Hepatocyte (in vitro differentiated cells): ENCODE measurements around the gene PPP6R2. TPM values are rescaled to one million over a fixed set of nuclear protein-coding genes. Genes with fewer than 3 reads are reported as not detected.

ENCODE experiments used
- DNase-seq: peaks from one replicate; pipeline ENCODE4 v3.0.0-alpha.2; 2016; ENCODE audit warnings: low spot score
- H2AFZ ChIP-seq: fragments of 200-600 bp; sonication (generic); 2 replicates; pipeline ENCODE4 v1.6.0; 2016; ENCODE audit warnings: antibody characterized with exemption, mild to moderate bottlenecking
- H3K27ac ChIP-seq: fragments of 200-600 bp; sonication (generic); 2 replicates; pipeline ENCODE4 v1.5.1; 2016; ENCODE audit warnings: mild to moderate bottlenecking
- H3K27me3 ChIP-seq: fragments of 200-600 bp; sonication (generic); 2 replicates; pipeline ENCODE4 v1.6.1; 2016
- H3K36me3 ChIP-seq: fragments of 200-600 bp; sonication (generic); replicated peaks from 2 replicates; pipeline ENCODE4 v1.5.1; 2016; ENCODE audit warnings: low read depth; ENCODE audit not compliant: insufficient read depth
- H3K4me1 ChIP-seq: fragments of 200-600 bp; sonication (generic); 2 replicates; pipeline ENCODE4 v1.5.1; 2016; ENCODE audit warnings: mild to moderate bottlenecking, moderate library complexity; ENCODE audit not compliant: insufficient read depth
- H3K4me2 ChIP-seq: fragments of 200-600 bp; sonication (generic); 2 replicates; pipeline ENCODE4 v1.6.0; 2016
- H3K4me3 ChIP-seq: fragments of 200-600 bp; sonication (generic); 2 replicates; pipeline ENCODE4 v1.5.1; 2016; ENCODE audit warnings: mild to moderate bottlenecking
- H3K79me2 ChIP-seq: fragments of 200-600 bp; sonication (generic); 2 replicates; pipeline ENCODE4 v1.6.0; 2017; ENCODE audit warnings: mild to moderate bottlenecking
- H3K9me2 ChIP-seq: fragments of 200-600 bp; sonication (generic); replicated peaks from 2 replicates; pipeline ENCODE4 v1.6.0; 2017; ENCODE audit warnings: mild to moderate bottlenecking; ENCODE audit not compliant: insufficient read depth
- H3K9me3 ChIP-seq: fragments of 200-600 bp; sonication (generic); 2 replicates; pipeline ENCODE4 v1.5.1; 2016; ENCODE audit warnings: low read depth, mild to moderate bottlenecking
- H4K20me1 ChIP-seq: fragments of 200-600 bp; sonication (generic); 2 replicates; pipeline ENCODE4 v1.6.0; 2016; ENCODE audit warnings: mild to moderate bottlenecking; ENCODE audit not compliant: insufficient read depth, poor library complexity, severe bottlenecking
- EZH2 ChIP-seq: fragments of 200-600 bp; sonication (generic); IDR thresholded peaks from 2 replicates; pipeline ENCODE4 v1.6.1; 2016; ENCODE audit warnings: antibody characterized with exemption, mild to moderate bottlenecking, borderline replicate concordance
- EZH2phosphoT487 ChIP-seq: fragments of 200-600 bp; sonication (generic); IDR thresholded peaks from one replicate; pipeline ENCODE4 v1.6.1; 2018; ENCODE audit warnings: antibody characterized with exemption, mild to moderate bottlenecking, low read depth, moderate library complexity; ENCODE audit not compliant: unreplicated experiment, severe bottlenecking
- WGBS: methylation state at CpG from one replicate; pipeline ENCODE4 v1.1.6; 2016; ENCODE audit warnings: low lambda C conversion rate; ENCODE audit errors: missing lambda C conversion rate; 5-methylcytosine and 5-hydroxymethylcytosine counted together
- polyA plus RNA-seq: library from polyadenylated mRNA; unstranded; fragments of >200 nt; fragmentation: Nextera tagmentation; extraction: Ambion mirVana; gene quantifications from 2 replicates; pipeline ENCODE4 v1.2.1, GENCODE V29; 2016
- total RNA-seq: library from RNA; depleted of rRNA; stranded (reverse); fragments of >200 nt; gene quantifications from 2 replicates; pipeline ENCODE4 v1.2.3, GENCODE V29; 2014
- TF ChIP-seq, protein P1 (sequence below): fragments of 200-600 bp; sonication (generic); IDR thresholded peaks from 2 replicates; pipeline ENCODE4 v1.5.1; 2016; ENCODE audit warnings: antibody characterized with exemption, mild to moderate bottlenecking; ENCODE audit not compliant: poor library complexity

The PPP6R2 gene
- total and polyA plus RNA-seq, 2 experiments from 2014 or later: 47.0 to 57.9 TPM

DNA sequence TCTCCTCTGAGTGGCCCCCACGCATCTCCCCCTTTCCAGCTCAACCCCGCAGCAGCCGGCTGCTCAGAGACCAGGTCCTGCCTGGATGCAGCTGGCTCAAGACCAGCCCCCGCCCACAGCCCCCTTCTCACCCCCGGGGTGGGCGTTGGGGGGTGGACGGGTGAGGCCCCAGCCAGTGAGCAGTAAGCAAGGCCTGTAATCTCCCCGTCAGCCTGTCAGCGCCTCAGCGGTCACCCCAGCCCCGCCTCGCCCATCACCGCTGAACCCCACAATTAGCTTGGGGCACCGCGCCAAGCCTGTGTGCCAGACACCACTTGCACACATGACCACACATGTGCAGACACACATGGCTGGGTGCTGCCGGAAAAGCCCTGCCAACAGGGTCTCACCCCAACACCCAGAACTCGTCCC lies 41.5 kb upstream of the PPP6R2 start:
- WGBS: 68% methylated on average over 16 of the region's 17 CpGs
- H3K27ac ChIP-seq: peak overlapping the region; percentile 98
- peaks cover 99% of the 10 kb centered on the region for H3K79me2 ChIP-seq
- no peaks in the 10 kb centered on the region for H3K36me3 ChIP-seq
- H3K27me3 ChIP-seq: no peaks in the 10 kb centered on the region
- H3K4me3 ChIP-seq: no peak overlapping the region
- peak; percentile 47 for DNase-seq
- TF ChIP-seq EZH2: no peak
- no peak for TF ChIP-seq EZH2phosphoT487
- TF ChIP-seq, protein P1, sequence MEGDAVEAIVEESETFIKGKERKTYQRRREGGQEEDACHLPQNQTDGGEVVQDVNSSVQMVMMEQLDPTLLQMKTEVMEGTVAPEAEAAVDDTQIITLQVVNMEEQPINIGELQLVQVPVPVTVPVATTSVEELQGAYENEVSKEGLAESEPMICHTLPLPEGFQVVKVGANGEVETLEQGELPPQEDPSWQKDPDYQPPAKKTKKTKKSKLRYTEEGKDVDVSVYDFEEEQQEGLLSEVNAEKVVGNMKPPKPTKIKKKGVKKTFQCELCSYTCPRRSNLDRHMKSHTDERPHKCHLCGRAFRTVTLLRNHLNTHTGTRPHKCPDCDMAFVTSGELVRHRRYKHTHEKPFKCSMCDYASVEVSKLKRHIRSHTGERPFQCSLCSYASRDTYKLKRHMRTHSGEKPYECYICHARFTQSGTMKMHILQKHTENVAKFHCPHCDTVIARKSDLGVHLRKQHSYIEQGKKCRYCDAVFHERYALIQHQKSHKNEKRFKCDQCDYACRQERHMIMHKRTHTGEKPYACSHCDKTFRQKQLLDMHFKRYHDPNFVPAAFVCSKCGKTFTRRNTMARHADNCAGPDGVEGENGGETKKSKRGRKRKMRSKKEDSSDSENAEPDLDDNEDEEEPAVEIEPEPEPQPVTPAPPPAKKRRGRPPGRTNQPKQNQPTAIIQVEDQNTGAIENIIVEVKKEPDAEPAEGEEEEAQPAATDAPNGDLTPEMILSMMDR: no peak
- H2AFZ ChIP-seq: no peak overlapping the region
- no peaks in the 10 kb centered on the region for H3K9me3 ChIP-seq
- peaks cover 91% of the 10 kb centered on the region for H3K4me1 ChIP-seq
- H4K20me1 ChIP-seq: peaks cover 76% of the 10 kb centered on the region
- peak overlapping the region; percentile 98 for H3K4me2 ChIP-seq
- H3K9me2 ChIP-seq: no peaks in the 10 kb centered on the region

DNA sequence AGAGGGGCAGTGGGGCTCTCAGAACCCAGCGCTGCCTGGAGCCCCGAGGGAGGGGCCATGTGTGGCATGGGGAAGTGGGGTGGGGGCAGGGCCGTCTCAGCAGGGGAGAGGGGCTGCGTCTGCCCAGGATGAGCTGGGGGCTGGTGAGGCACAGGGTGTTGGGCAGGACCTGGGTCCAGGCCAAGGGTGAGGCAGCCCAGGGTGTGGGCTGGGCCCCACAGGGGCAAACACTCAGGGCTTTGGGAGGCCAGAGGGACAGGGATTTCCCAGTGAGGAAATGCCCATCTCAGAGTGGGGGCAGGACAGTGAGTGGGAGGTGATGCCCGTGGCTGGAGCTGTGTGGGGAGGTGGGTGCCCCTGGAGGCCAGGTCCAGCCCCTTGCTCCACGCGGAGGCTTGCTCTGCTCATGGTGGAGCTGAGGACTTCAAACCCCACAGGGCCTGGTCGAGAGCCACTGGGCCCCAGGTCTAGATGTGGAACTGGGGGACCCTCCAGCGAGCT lies 41.0 kb upstream of the PPP6R2 start:
- no peak for TF ChIP-seq EZH2phosphoT487
- TF ChIP-seq, protein P1: no peak
- TF ChIP-seq EZH2: no peak
- 78% methylated on average over 7 of the region's 9 CpGs for WGBS
- peak; percentile 47 for DNase-seq
- no peak overlapping the region for H3K4me3 ChIP-seq
- H3K27ac ChIP-seq: peak overlapping the region; percentile 98
- no peaks in the 10 kb centered on the region for H3K9me3 ChIP-seq
- no peaks in the 10 kb centered on the region for H3K9me2 ChIP-seq
- peaks cover 71% of the 10 kb centered on the region for H4K20me1 ChIP-seq
- H3K27me3 ChIP-seq: no peaks in the 10 kb centered on the region
- H3K79me2 ChIP-seq: peaks cover 99% of the 10 kb centered on the region
- peaks cover 86% of the 10 kb centered on the region for H3K4me1 ChIP-seq
- H3K4me2 ChIP-seq: peak overlapping the region; percentile 98
- no peaks in the 10 kb centered on the region for H3K36me3 ChIP-seq
- H2AFZ ChIP-seq: no peak overlapping the region

DNA sequence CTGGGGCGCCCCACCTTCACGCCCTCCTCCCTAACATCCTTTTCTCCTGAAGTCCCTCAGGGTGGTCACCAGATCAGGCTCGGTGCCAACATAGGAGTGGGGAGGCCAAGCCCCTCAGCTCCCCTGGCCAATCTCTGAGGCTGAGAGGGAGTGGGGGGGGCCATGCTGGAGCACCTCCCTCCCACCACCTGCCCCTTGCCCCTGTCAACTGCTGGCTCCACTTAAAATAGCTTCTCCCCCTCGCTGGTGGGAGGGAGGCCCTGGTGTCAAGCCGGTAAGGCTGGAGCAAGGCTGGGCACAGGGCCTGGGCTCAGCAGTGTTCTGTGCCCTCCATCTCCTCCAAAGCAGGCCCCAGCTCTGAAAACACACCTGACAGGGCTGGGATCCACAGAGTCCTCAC lies 40.6 kb upstream of the PPP6R2 start:
- peaks cover 81% of the 10 kb centered on the region for H3K4me1 ChIP-seq
- no peaks in the 10 kb centered on the region for H3K27me3 ChIP-seq
- H3K79me2 ChIP-seq: peaks cover 94% of the 10 kb centered on the region
- H3K27ac ChIP-seq: peak overlapping the region; percentile 98
- no peaks in the 10 kb centered on the region for H3K36me3 ChIP-seq
- no peak overlapping the region for H3K4me3 ChIP-seq
- H3K9me3 ChIP-seq: no peaks in the 10 kb centered on the region
- no peaks in the 10 kb centered on the region for H3K9me2 ChIP-seq
- TF ChIP-seq, protein P1: no peak
- TF ChIP-seq EZH2phosphoT487: no peak
- TF ChIP-seq EZH2: no peak
- 81% methylated on average over 5 of the region's 5 CpGs for WGBS
- peak overlapping the region; percentile 98 for H3K4me2 ChIP-seq
- peaks cover 66% of the 10 kb centered on the region for H4K20me1 ChIP-seq
- no peak for DNase-seq
- no peak overlapping the region for H2AFZ ChIP-seq

DNA sequence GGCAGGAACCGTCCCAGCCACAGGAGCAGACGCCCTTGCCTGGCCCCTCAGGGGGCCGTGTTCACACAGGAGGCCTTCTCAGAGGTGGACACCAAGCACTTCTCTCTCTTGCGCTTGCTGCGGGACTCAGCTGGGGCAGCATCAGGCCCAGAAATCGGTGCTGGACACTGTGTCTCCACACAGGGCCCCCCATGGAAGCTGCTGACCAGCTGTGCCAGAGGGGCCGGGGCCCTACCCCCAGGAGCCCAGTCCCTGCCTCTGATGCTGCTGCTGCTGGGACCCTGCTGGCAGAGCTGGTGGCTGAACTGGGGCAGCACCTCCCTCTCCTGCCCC lies 39.6 kb upstream of the PPP6R2 start:
- peaks cover 57% of the 10 kb centered on the region for H4K20me1 ChIP-seq
- no peaks in the 10 kb centered on the region for H3K9me2 ChIP-seq
- WGBS: 78% methylated on average over 7 of the region's 7 CpGs
- no peaks in the 10 kb centered on the region for H3K27me3 ChIP-seq
- peaks cover 85% of the 10 kb centered on the region for H3K79me2 ChIP-seq
- H3K4me3 ChIP-seq: no peak overlapping the region
- H3K4me2 ChIP-seq: peak overlapping the region; percentile 98
- H3K36me3 ChIP-seq: no peaks in the 10 kb centered on the region
- no peak overlapping the region for H2AFZ ChIP-seq
- no peaks in the 10 kb centered on the region for H3K9me3 ChIP-seq
- H3K4me1 ChIP-seq: peaks cover 79% of the 10 kb centered on the region
- peak overlapping the region; percentile 98 for H3K27ac ChIP-seq
- TF ChIP-seq, protein P1: no peak
- TF ChIP-seq EZH2 (no peak), EZH2phosphoT487 (no peak)
- DNase-seq: no peak
